HG03066 (cell line): Measurements from ENCODE around the gene CYP11A1.

Source experiments
- ATAC-seq: cut with Tn5 transposase; IDR thresholded peaks from one replicate; pipeline ENCODE4 v1.9.1; 2021; ENCODE audit warnings: low read depth; ENCODE audit not compliant: unreplicated experiment

The CYP11A1 gene

GRCh38 chr15:74367296-74367854, at the start of gene CYP11A1:
CYP11A1 (minus strand) TSS chr15:74367646; CDS start chr15:74367585, 61 bp downstream.
- no peak for ATAC-seq

- no peak for ATAC-seq
These were observed 49.8 kb upstream of the CYP11A1 start for GRCh38 chr15:74417225-74417624.

GRCh38 chr15:74415966-74416916, 48.8 kb upstream of the CYP11A1 start:
- ATAC-seq, result no peak

GRCh38 chr15:74414603-74415338, 47.3 kb upstream of the CYP11A1 start:
- ATAC-seq, result no peak

GRCh38 chr15:74414081-74414580, 46.7 kb upstream of the CYP11A1 start:
- ATAC-seq, result no peak

GRCh38 chr15:74413350-74414080, 46.1 kb upstream of the CYP11A1 start:
- no peak for ATAC-seq

GRCh38 chr15:74412159-74412558, 44.7 kb upstream of the CYP11A1 start:
- no peak for ATAC-seq

- no peak for ATAC-seq
These were observed 44.2 kb upstream of the CYP11A1 start for GRCh38 chr15:74411686-74412085.

GRCh38 chr15:74410502-74410901, 43.1 kb upstream of the CYP11A1 start:
- no peak for ATAC-seq

- no peak for ATAC-seq
These were observed 41.8 kb upstream of the CYP11A1 start for GRCh38 chr15:74409225-74409624.

GRCh38 chr15:74408815-74409214, 41.4 kb upstream of the CYP11A1 start:
- no peak for ATAC-seq

- no peak for ATAC-seq
These were observed 40.9 kb upstream of the CYP11A1 start for GRCh38 chr15:74408385-74408784.

GRCh38 chr15:74406992-74407705, 39.7 kb upstream of the CYP11A1 start:
- no peak for ATAC-seq

- ATAC-seq, result no peak
These were observed 39.1 kb upstream of the CYP11A1 start for GRCh38 chr15:74406517-74406916.

GRCh38 chr15:74405823-74406222, 38.4 kb upstream of the CYP11A1 start:
- no peak for ATAC-seq

GRCh38 chr15:74403991-74404563, 36.6 kb upstream of the CYP11A1 start:
- ATAC-seq, result peak; percentile 32

- peak; percentile 29 for ATAC-seq
These were observed 36.1 kb upstream of the CYP11A1 start for GRCh38 chr15:74403588-74403919.

GRCh38 chr15:74402873-74403587, 35.6 kb upstream of the CYP11A1 start:
- no peak for ATAC-seq

- ATAC-seq, result no peak
These were observed 34.9 kb upstream of the CYP11A1 start for GRCh38 chr15:74402337-74402841.
